ENCODE measurements around the gene TRPM2. TPM values are rescaled to one million over a fixed set of nuclear protein-coding genes. Genes with fewer than 3 reads are reported as not detected.

Gene TRPM2
- total and polyA plus RNA-seq, 7 experiments from 2014 or later: 1.2 to 29.6 (median 2.0) TPM

DNA sequence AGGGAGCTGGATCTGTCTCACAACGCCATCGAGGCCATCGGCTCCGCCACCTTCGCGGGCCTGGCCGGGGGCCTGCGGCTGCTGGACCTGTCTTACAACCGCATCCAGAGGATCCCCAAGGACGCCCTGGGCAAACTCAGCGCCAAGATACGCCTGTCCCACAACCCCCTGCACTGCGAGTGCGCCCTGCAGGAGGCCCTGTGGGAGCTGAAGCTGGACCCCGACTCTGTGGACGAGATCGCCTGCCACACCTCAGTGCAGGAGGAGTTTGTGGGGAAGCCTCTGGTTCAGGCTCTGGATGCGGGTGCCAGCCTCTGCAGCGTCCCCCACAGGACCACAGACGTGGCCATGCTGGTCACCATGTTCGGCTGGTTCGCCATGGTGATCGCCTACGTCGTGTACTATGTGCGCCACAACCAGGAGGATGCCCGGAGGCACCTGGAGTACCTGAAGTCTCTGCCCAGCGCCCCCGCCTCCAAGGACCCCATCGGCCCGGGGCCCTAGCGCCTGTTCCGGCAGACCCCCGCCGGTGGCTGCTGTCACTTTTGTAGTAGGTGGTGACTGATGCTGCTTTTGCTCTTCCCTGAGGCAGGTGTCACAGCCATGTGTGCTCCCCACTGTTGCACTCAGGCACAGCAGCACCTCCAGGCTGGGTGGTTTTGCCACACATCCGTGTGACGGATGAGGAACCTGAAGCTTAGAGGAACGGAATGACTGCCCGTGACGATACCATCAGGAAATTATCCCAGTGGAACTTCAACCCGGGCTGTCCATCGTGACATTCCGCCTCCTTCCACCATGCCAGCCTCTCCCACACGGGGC lies 103.7 kb downstream of the TRPM2 start:
- CTCF ChIA-PET: no interaction called here
- no peaks in the 10 kb centered on the region for H3K9me3 ChIP-seq (ENCODE audit: control insufficient read depth in 2 of 3, low read length in 3 of 3)
- intact Hi-C loops (cut with micrococcal nuclease): loop anchor here (5.0 kb wide), 2 partner anchors 155 to 1485 kb away; partner anchors contain the start of genes PFKL (in 1 of the 2) and PKNOX1 (in 1 of the 2)
- ATAC-seq: no peak
- H3K27ac ChIP-seq (ENCODE audit: low read depth, low read length): no peak overlapping the region
- H3K36me3 ChIP-seq (ENCODE audit: control insufficient read depth in 2 of 3, insufficient read depth in 3 of 3, low read length in 3 of 3): no peaks in the 10 kb centered on the region
- no peaks in the 10 kb centered on the region for H3K27me3 ChIP-seq (ENCODE audit: control insufficient read depth in 2 of 2, insufficient read depth in 2 of 2, low read length in 2 of 2)
- H3K4me3 ChIP-seq (ENCODE audit: low read length): no peak overlapping the region
- Mint-ChIP-seq H3K27me3 (peaks cover 0 to 24% (median 0%) of the 10 kb centered on the region in 5 donors), H3K27ac (peak overlapping the region in 2 of 9 donors; percentile 36 to 65), H3K4me1 (peaks cover 0 to 10% (median 7%) of the 10 kb centered on the region in 7 donors), H3K4me3 (peak overlapping the region in 8 of 10 donors; percentile 38 to 81 (median 58)), H3K9me3 (peaks cover 0 to 13% (median 4%) of the 10 kb centered on the region in 11 donors), H3K36me3 (peaks cover 0 to 3% (median 0%) of the 10 kb centered on the region in 5 donors)
- DNase-seq: no peak
- peaks cover 0 to 6% of the 10 kb centered on the region in 2 donors for H3K4me1 ChIP-seq (ENCODE audit: control insufficient read depth in 2 of 2, insufficient read depth in 2 of 2, low read length in 2 of 2)
- POLR2A ChIA-PET: no interaction called here

DNA sequence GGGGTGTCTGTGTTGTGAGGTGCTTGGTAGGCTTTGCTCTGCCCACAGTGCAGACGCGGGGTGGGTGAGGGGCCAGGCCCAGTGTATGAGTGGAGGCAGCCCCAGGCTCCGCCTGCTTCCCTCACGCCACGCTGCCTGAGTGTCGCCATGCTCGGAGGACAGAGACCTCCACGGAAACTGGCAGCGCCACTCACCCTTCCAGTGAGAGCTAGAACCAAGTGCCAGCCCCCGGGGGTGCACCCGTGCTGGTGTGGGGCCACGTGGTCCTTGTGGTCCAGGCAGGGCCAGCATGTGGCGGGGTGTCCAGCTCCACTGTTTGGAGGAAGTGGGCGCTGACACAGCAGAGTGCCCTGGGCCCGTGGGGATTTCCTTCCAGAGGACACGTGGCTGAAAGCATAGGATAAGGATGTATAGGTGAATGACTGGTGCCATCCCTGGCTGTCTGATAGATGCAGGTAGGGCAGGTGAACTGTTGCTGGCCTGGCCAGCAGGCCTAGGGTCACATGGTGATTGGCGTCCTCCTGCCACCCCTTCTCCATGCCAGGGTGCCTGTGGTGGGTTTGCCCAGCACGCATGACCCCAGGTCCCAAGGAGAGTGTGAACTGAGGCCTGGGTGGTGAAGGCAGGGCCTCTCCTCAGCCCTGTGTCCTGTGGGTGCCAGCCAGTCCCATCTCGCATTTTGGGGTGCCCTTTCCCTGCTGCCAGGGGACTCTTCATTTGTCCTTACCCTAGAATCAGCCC lies 105.7 kb downstream of the TRPM2 start:
- H3K4me1 ChIP-seq (ENCODE audit: control insufficient read depth in 2 of 2, insufficient read depth in 2 of 2, low read length in 2 of 2): peaks cover 0 to 6% of the 10 kb centered on the region in 2 donors
- no peaks in the 10 kb centered on the region for H3K27me3 ChIP-seq (ENCODE audit: control insufficient read depth in 2 of 2, insufficient read depth in 2 of 2, low read length in 2 of 2)
- H3K4me1 Mint-ChIP-seq: peaks cover 0 to 10% (median 7%) of the 10 kb centered on the region in 7 donors
- H3K27me3 Mint-ChIP-seq: peaks cover 0 to 5% (median 0%) of the 10 kb centered on the region in 5 donors
- no peak for ATAC-seq
- no peak overlapping the region for H3K27ac Mint-ChIP-seq
- no peak overlapping the region for H3K4me3 ChIP-seq (ENCODE audit: low read length)
- H3K36me3 ChIP-seq (ENCODE audit: control insufficient read depth in 2 of 3, insufficient read depth in 3 of 3, low read length in 3 of 3): no peaks in the 10 kb centered on the region
- H3K9me3 Mint-ChIP-seq: peaks cover 0 to 4% (median 0%) of the 10 kb centered on the region in 11 donors
- no peak overlapping the region for H3K27ac ChIP-seq (ENCODE audit: low read depth, low read length)
- POLR2A ChIA-PET: no interaction called here
- intact Hi-C loops (cut with micrococcal nuclease): loop anchor here (5.0 kb wide), 2 partner anchors 157 to 1487 kb away; partner anchors contain the start of genes PFKL (in 1 of the 2) and PKNOX1 (in 1 of the 2)
- no peaks in the 10 kb centered on the region for H3K9me3 ChIP-seq (ENCODE audit: control insufficient read depth in 2 of 3, low read length in 3 of 3)
- CTCF ChIA-PET: interaction anchor here (1.5 kb wide), 1 partner anchor 8 kb away, joined by 3 read pairs; no protein-coding TSS in a partner anchor
- no peak overlapping the region for H3K4me3 Mint-ChIP-seq
- DNase-seq: no peak
- H3K36me3 Mint-ChIP-seq: peaks cover 0 to 4% (median 0%) of the 10 kb centered on the region in 5 donors

GRCh38 chr21:44459712-44460440 lies 106.5 kb downstream of the TRPM2 start:
- ChIA-PET POLR2A (no interaction called here), CTCF (interaction anchor here (1.0 to 1.5 kb wide), 2 partner anchors 8 to 588 kb away, joined by 3 read pairs; no protein-coding TSS in a partner anchor)
- no peak for DNase-seq
- Mint-ChIP-seq H3K36me3 (peaks cover 0 to 4% (median 0%) of the 10 kb centered on the region in 5 donors), H3K27ac (peak overlapping the region in 1 of 9 donors; percentile 60), H3K4me1 (peaks cover 0 to 7% (median 3%) of the 10 kb centered on the region in 7 donors), H3K9me3 (no peaks in the 10 kb centered on the region), H3K4me3 (no peak overlapping the region), H3K27me3 (no peaks in the 10 kb centered on the region)
- intact Hi-C loops (cut with micrococcal nuclease): loop anchor here (5.0 kb wide), 2 partner anchors 158 to 1488 kb away; partner anchors contain the start of genes PFKL (in 1 of the 2) and PKNOX1 (in 1 of the 2)
- Histone ChIP-seq H3K9me3 (ENCODE audit: control insufficient read depth in 2 of 3, low read length in 3 of 3) (no peaks in the 10 kb centered on the region), H3K4me1 (ENCODE audit: control insufficient read depth in 2 of 2, insufficient read depth in 2 of 2, low read length in 2 of 2) (peaks cover 0 to 6% of the 10 kb centered on the region in 2 donors), H3K27ac (ENCODE audit: low read depth, low read length) (no peak overlapping the region), H3K4me3 (ENCODE audit: low read length) (no peak overlapping the region), H3K27me3 (ENCODE audit: control insufficient read depth in 2 of 2, insufficient read depth in 2 of 2, low read length in 2 of 2) (no peaks in the 10 kb centered on the region), H3K36me3 (ENCODE audit: control insufficient read depth in 2 of 3, insufficient read depth in 3 of 3, low read length in 3 of 3) (no peaks in the 10 kb centered on the region)
- no peak for ATAC-seq

- CTCF ChIA-PET: interaction anchor here (1.0 to 1.5 kb wide), 2 partner anchors 9 to 588 kb away, joined by 3 read pairs; no protein-coding TSS in a partner anchor
- Mint-ChIP-seq H3K27ac (no peak overlapping the region), H3K4me3 (no peak overlapping the region), H3K4me1 (peaks cover 0 to 7% (median 3%) of the 10 kb centered on the region in 7 donors), H3K9me3 (no peaks in the 10 kb centered on the region), H3K27me3 (no peaks in the 10 kb centered on the region), H3K36me3 (peaks cover 0 to 4% (median 0%) of the 10 kb centered on the region in 5 donors)
- POLR2A ChIA-PET: no interaction called here
- Histone ChIP-seq H3K4me1 (ENCODE audit: control insufficient read depth in 2 of 2, insufficient read depth in 2 of 2, low read length in 2 of 2) (peaks cover 0 to 6% of the 10 kb centered on the region in 2 donors), H3K27me3 (ENCODE audit: control insufficient read depth in 2 of 2, insufficient read depth in 2 of 2, low read length in 2 of 2) (no peaks in the 10 kb centered on the region), H3K27ac (ENCODE audit: low read depth, low read length) (no peak overlapping the region), H3K36me3 (ENCODE audit: control insufficient read depth in 2 of 3, insufficient read depth in 3 of 3, low read length in 3 of 3) (no peaks in the 10 kb centered on the region), H3K4me3 (ENCODE audit: low read length) (no peak overlapping the region), H3K9me3 (ENCODE audit: control insufficient read depth in 2 of 3, low read length in 3 of 3) (no peaks in the 10 kb centered on the region)
- intact Hi-C loops (cut with micrococcal nuclease): no loop called here
- no peak for ATAC-seq
- DNase-seq: no peak
Observed at GRCh38 chr21:44460441-44460755, 107.0 kb downstream of the TRPM2 start.

DNA sequence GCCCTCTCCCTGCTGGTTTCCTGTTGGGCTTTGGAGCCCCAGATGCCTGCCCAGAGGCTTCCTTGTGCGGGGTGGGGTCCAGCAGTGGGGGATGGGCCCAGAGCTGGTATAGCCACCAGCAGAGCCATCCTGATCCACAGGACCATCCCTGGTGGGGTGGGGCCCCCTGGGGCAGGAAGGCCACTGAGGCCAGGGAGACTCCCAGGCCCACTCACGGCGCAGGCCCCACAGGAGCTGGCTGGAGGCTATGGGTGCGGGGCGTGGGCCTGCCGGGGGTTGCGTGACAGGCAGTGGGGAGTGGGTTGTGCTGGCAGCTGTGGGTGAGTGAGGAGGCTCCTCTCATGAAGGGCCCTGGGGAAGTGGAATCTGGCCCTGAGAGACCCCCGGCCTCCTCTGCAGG lies 107.6 kb downstream of the TRPM2 start:
- Mint-ChIP-seq H3K4me1 (peaks cover 0 to 7% (median 0%) of the 10 kb centered on the region in 7 donors), H3K4me3 (no peak overlapping the region), H3K27ac (no peak overlapping the region), H3K36me3 (peaks cover 0 to 4% (median 0%) of the 10 kb centered on the region in 5 donors), H3K27me3 (no peaks in the 10 kb centered on the region), H3K9me3 (no peaks in the 10 kb centered on the region)
- Histone ChIP-seq H3K27ac (ENCODE audit: low read depth, low read length) (no peak overlapping the region), H3K36me3 (ENCODE audit: control insufficient read depth in 2 of 3, insufficient read depth in 3 of 3, low read length in 3 of 3) (no peaks in the 10 kb centered on the region), H3K27me3 (ENCODE audit: control insufficient read depth in 2 of 2, insufficient read depth in 2 of 2, low read length in 2 of 2) (no peaks in the 10 kb centered on the region), H3K4me1 (ENCODE audit: control insufficient read depth in 2 of 2, insufficient read depth in 2 of 2, low read length in 2 of 2) (peaks cover 0 to 4% of the 10 kb centered on the region in 2 donors), H3K9me3 (ENCODE audit: control insufficient read depth in 2 of 3, low read length in 3 of 3) (no peaks in the 10 kb centered on the region), H3K4me3 (ENCODE audit: low read length) (no peak overlapping the region)
- ATAC-seq: no peak
- ChIA-PET CTCF (interaction anchor here (1.0 to 1.5 kb wide), 2 partner anchors 9 to 587 kb away, joined by 3 read pairs; no protein-coding TSS in a partner anchor), POLR2A (no interaction called here)
- intact Hi-C loops (cut with micrococcal nuclease): no loop called here
- DNase-seq: no peak

DNA sequence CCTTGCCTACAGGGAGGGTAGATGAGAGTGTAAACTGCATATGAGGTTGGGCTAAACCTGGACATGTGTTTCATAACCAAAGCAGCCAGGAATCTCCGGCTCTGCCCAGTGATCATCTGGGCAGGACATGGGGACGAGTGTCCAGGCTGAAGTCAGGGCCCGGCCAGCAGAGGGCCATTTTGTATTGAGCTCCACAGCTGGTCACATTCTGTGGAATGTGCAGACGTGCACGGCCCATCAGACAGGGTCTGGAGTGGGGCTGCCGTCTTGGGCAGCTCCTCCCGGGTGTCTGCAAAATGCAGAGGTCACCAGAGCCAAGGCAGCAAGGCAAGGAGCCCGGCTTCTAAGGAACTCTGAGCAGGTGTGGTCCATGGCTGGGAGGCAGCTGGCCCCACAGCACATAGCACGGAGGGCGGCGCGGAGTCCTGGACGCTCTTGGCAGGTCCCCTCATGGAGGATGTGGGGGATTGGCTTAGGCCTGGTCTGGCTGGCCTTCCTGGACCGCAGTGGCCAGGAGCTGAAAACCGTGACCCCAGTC lies 108.1 kb downstream of the TRPM2 start:
- H3K9me3 ChIP-seq (ENCODE audit: control insufficient read depth in 2 of 3, low read length in 3 of 3): no peaks in the 10 kb centered on the region
- H3K27me3 ChIP-seq (ENCODE audit: control insufficient read depth in 2 of 2, insufficient read depth in 2 of 2, low read length in 2 of 2): no peaks in the 10 kb centered on the region
- H3K4me1 Mint-ChIP-seq: peaks cover 0 to 5% (median 0%) of the 10 kb centered on the region in 7 donors
- no peaks in the 10 kb centered on the region for H3K9me3 Mint-ChIP-seq
- ATAC-seq (no peak), DNase-seq (no peak)
- no peak overlapping the region for H3K4me3 ChIP-seq (ENCODE audit: low read length)
- no peaks in the 10 kb centered on the region for H3K36me3 ChIP-seq (ENCODE audit: control insufficient read depth in 2 of 3, insufficient read depth in 3 of 3, low read length in 3 of 3)
- no peaks in the 10 kb centered on the region for H3K27me3 Mint-ChIP-seq
- peaks cover 0 to 4% (median 0%) of the 10 kb centered on the region in 5 donors for H3K36me3 Mint-ChIP-seq
- no peak overlapping the region for H3K27ac ChIP-seq (ENCODE audit: low read depth, low read length)
- intact Hi-C loops (cut with micrococcal nuclease): no loop called here
- CTCF ChIA-PET: no interaction called here
- POLR2A ChIA-PET: no interaction called here
- H3K27ac Mint-ChIP-seq: no peak overlapping the region
- H3K4me1 ChIP-seq (ENCODE audit: control insufficient read depth in 2 of 2, insufficient read depth in 2 of 2, low read length in 2 of 2): no peaks in the 10 kb centered on the region
- no peak overlapping the region for H3K4me3 Mint-ChIP-seq
